ENCODE data around the gene RNF14.

The RNF14 gene

GRCh38 chr5:141949511-141949910 is 19.4 kb upstream of the RNF14 start:
- DNase-seq: no peak

DNA sequence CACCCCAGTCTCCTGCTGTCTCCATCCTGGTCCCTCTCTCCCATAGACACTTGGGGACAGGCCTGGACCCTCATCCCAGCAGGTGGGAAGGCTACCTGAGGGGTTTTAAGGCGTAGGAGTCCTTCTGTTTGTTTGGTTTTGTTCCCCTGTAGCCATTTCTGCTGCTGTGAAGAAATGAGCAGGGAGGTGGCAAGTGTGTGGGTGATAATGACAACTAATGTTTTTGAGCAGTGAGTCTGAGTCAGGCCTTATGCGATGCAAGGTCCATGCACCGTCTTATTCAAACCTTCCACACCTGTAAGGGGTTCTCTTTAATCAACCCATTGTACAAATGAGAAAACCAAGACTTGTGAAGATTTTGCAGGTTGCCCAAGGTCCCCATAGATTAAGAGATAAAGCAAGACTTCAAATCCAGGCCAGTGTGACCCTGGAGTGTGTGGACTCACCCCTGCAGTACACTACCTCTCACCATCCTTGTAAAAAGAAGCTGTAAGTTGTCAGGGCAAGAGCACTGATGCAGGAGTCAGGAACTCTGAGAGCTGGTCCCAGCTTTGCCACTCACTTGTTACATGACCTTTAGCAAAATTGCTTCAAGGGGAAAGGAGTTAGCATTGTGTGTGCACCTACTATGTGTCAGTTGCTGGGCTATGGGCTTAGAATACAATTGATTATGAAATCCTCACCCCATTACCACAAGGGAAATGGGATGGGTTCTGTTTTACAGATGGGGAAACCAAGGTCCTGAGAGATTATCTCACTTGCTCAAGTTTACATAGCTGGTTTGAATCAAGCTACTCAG is 18.5 kb upstream of the RNF14 start:
- DNase-seq: no peak

- no peak for DNase-seq
These were observed 17.5 kb upstream of the RNF14 start for GRCh38 chr5:141951332-141951781.

GRCh38 chr5:141952020-141952419 is 16.9 kb upstream of the RNF14 start:
- DNase-seq: no peak

- DNase-seq: no peak
These were observed 14.7 kb upstream of the RNF14 start for GRCh38 chr5:141954194-141954593.

- no peak for DNase-seq
These were observed 11.4 kb upstream of the RNF14 start for GRCh38 chr5:141957367-141957996.

- no peak for DNase-seq
These were observed 10.8 kb upstream of the RNF14 start, which contains the start of gene PCDH12 for GRCh38 chr5:141958113-141958512. PCDH12 (minus strand) TSS chr5:141958202; CDS start chr5:141957851, 351 bp downstream.

DNA sequence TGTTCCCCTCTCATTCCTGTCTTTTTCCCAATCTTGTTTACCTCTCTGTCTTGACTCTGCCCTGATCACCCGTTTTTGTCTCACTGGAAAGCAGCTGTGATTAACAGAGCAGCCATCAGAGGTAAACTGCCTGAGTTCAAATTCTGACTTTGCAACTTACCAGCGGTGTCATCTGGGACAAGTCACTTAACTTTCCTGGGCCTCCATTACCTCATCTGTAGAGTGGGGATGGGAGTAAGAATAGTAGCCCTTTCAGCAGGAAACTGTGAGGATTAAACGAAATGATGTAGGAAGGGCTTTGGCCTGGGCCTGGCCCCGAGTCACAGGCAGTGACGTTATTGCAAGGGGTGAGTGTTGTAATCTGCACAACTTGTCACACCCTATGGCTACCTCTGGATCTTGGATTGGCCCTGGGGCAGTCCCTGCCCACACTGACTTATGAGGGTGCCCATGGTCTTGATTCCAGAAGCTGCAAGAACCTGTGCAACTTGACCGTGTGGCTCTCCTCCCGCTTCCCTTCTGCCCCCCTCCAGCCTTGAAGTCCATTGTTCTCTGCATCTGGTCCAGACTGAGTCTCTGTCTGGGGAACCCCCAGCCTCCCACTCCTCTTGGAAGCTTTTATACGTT is 10.2 kb upstream of the RNF14 start:
- DNase-seq: no peak

GRCh38 chr5:141960018-141960417 is 8.9 kb upstream of the RNF14 start:
- DNase-seq: no peak

- DNase-seq: peak; percentile 58 to 84
These were observed 8.2 kb upstream of the RNF14 start for GRCh38 chr5:141960449-141961323.

- no peak for DNase-seq
These were observed 7.4 kb upstream of the RNF14 start for GRCh38 chr5:141961466-141961865.

- DNase-seq: no peak
These were observed 5.2 kb upstream of the RNF14 start for GRCh38 chr5:141963701-141964100.

GRCh38 chr5:141965071-141965470 is 3.8 kb upstream of the RNF14 start:
- no peak for DNase-seq

DNA sequence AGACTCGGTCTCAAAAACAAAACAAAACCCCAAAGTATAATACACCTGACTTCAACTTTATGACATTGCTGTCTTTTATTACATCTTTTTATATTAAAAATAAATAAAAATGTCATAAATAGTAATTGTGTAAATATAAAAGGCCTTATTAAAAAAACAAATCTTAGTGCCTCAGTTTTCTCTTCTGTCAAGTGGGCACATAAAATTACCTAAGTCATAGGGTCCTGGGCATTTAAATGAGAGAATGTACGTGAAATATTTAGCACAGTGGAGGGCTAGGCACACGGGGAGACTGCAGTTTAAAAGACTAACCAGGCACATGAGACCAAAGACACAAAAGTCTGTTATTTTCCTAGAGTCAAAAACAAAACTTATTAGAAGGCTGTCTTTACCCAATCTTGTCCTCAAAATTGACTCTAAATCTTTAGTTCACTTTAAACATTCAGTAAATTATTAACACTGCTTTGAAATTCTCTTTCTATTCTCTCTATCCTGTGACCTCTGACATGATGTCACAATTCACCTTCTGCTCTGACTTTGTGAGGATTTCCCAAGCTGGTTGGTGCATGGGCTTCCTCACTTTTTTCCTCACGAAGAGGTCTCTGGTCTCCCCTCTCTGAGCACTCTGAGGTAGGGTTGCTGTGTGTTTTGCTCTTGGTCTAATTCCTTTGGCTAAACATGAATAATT is 2.5 kb upstream of the RNF14 start:
- no peak for DNase-seq

DNA sequence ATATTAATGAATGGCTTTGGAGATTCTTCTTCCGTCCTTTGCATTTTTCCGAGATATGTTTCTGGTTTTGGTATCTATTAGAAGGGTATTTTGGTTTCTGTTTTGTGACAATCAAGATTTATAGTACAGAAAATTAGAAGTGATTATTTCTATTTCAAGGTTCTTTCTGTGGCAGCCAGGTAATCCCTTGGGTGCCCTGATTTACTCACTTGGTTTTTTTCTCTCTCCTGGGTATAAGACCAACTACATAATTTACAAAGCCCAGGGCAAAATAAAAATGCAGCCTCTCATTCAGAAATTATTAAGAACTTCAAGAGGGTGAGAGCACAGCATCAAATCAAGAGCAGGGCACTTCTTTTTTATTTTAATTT is 2.0 kb upstream of the RNF14 start:
- DNase-seq: no peak

DNA sequence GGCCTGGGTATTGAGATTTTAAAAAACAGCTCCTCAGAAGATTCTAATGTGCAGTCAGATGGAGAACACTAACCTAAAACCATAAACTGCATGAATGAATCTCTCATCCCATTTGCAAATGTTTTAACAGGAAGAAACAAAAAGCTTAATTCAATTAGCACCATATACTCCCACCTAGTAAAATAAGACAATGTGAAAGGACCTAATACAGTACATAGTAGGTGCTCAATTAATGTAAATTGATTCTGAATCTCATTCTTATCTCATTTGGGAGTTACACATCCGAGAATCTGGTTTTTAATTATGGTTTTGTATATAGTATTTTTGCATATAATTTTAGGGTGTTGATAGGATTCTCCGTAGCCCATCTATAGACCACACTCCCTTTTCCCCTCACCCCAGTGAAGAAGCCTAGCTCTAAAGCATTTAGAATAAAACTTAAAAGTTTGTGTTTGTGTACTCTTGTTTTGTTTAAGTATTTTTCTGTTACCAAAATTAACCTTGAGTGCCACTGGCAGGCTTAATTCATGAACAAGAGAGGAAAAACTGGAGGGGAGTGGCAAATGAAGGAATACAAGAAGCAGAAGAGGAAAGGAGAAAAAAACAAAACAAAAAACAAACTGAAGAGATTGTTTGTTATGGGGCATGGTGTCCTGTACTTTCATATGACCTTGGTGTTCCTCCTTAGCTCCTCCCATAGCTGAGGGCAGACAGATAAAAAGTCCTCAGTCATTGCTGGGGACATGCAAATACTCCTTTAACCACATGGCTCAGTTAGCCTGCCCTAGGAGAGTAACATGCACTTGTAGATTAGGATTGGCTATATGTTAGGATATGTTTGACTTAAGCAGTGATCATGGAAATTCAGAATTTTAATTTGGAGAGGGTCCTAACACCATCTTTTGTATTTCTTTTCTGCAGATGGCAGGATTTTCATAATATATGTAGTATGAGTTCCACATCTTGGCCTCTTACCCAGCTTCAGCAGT is 1.2 kb downstream of the RNF14 start:
- peak in 1 of 2 experiments; percentile 44 for DNase-seq

GRCh38 chr5:141973871-141974595 is 5.1 kb downstream of the RNF14 start:
- DNase-seq: no peak

- no peak for DNase-seq
These were observed 7.3 kb downstream of the RNF14 start for GRCh38 chr5:141976176-141976575.

- DNase-seq: no peak
These were observed 9.5 kb downstream of the RNF14 start for GRCh38 chr5:141978389-141978788.

DNA sequence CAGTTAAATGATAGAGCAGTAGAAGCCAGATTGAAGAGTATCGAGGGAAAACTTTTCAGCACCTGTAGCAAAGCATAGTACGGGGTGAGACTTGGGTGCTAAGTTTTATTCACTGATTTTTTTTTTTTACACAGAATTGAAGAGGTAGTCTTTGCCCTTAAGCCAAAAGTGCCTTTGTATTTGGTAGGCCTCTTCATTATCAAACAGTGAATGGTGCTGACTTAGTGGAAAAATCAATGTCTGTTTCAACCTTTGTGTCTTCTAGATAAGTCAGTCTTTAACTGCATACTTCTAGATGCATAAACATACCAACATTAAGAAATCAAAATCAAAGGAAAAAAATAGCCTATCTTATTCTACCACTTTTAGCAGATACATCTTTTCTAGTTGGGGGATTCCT is 13.7 kb downstream of the RNF14 start:
- no peak for DNase-seq

Measured in SW 1271 (cell line).